Astrocyte (in vitro differentiated cells and primary cell): ENCODE measurements around the gene RAB31. TPM values are rescaled to one million over a fixed set of nuclear protein-coding genes. Genes with fewer than 3 reads are reported as not detected.

Experiments used
- DNase-seq: peaks from one replicate; pipeline ENCODE4 v3.0.0-alpha.2; 2010; ENCODE audit warnings: low read depth
- FAIRE-seq: peaks from 2 replicates; lab custom pipeline; 2011; peaks lifted over from hg19 to GRCh38; lab: Jason Lieb, UNC
- H2AFZ ChIP-seq: 2 replicates; pipeline ENCODE4 v1.6.0; 2012; ENCODE audit warnings: low read depth, low read length, inconsistent platforms
- H3K27ac ChIP-seq: 2 replicates; pipeline ENCODE4 v1.5.1; 2011; ENCODE audit warnings: low read depth, low read length, inconsistent platforms
- H3K27me3 ChIP-seq: 2 replicates; pipeline ENCODE4 v1.6.0; 2011; ENCODE audit warnings: low read length, inconsistent platforms; ENCODE audit not compliant: insufficient read depth
- H3K36me3 ChIP-seq: 2 replicates; pipeline ENCODE4 v1.5.1; 2011; ENCODE audit warnings: low read length, inconsistent platforms; ENCODE audit not compliant: insufficient read depth
- H3K4me1 ChIP-seq: 2 replicates; pipeline ENCODE4 v1.5.1; 2011; ENCODE audit warnings: low read length, inconsistent platforms; ENCODE audit not compliant: insufficient read depth
- H3K4me2 ChIP-seq: 2 replicates; pipeline ENCODE4 v1.6.0; 2012; ENCODE audit warnings: low read length, inconsistent platforms
- H3K4me3 ChIP-seq: 2 replicates; pipeline ENCODE4 v1.5.1; 2011; ENCODE audit warnings: low read depth, mild to moderate bottlenecking, low read length, inconsistent platforms; ENCODE audit not compliant: insufficient read depth
- H3K79me2 ChIP-seq: 2 replicates; pipeline ENCODE4 v1.6.0; 2012; ENCODE audit warnings: mild to moderate bottlenecking, low read length, inconsistent platforms; ENCODE audit not compliant: insufficient read depth
- H3K9ac ChIP-seq: 2 replicates; pipeline ENCODE4 v1.6.0; 2012; ENCODE audit warnings: mild to moderate bottlenecking, low read length, inconsistent platforms
- H3K9me3 ChIP-seq: 2 replicates; pipeline ENCODE4 v1.5.1; 2012; ENCODE audit warnings: low read depth, mild to moderate bottlenecking, low read length, inconsistent platforms; ENCODE audit not compliant: insufficient read depth
- H4K20me1 ChIP-seq: 2 replicates; pipeline ENCODE4 v1.6.0; 2012; ENCODE audit warnings: low read length, inconsistent platforms; ENCODE audit not compliant: insufficient read depth
- H3K27ac Mint-ChIP-seq: one replicate; pipeline ENCODE4 v1.8.0; 2021; ENCODE audit warnings: mild to moderate bottlenecking, mixed read lengths; ENCODE audit not compliant: unreplicated experiment
- H3K27me3 Mint-ChIP-seq: one replicate; pipeline ENCODE4 v1.8.0; 2021; ENCODE audit warnings: low read depth, mixed read lengths; ENCODE audit not compliant: unreplicated experiment
- H3K36me3 Mint-ChIP-seq: one replicate; pipeline ENCODE4 v1.8.0; 2021; ENCODE audit warnings: low read depth, mixed read lengths; ENCODE audit not compliant: unreplicated experiment
- H3K4me1 Mint-ChIP-seq: one replicate; pipeline ENCODE4 v1.8.0; 2021; ENCODE audit warnings: low read depth, mixed read lengths; ENCODE audit not compliant: unreplicated experiment
- H3K4me3 Mint-ChIP-seq: one replicate; pipeline ENCODE4 v1.8.0; 2021; ENCODE audit warnings: mild to moderate bottlenecking, moderate library complexity, mixed read lengths; ENCODE audit not compliant: unreplicated experiment
- H3K9me3 Mint-ChIP-seq: one replicate; pipeline ENCODE4 v1.8.0; 2021; ENCODE audit warnings: mild to moderate bottlenecking, mixed read lengths; ENCODE audit not compliant: unreplicated experiment
- CTCF ChIP-seq: IDR thresholded peaks from 2 replicates; pipeline ENCODE4 v1.5.1; 2011; ENCODE audit warnings: low read depth, mild to moderate bottlenecking, inconsistent platforms, low read length, moderate library complexity; ENCODE audit not compliant: insufficient read depth
- EZH2 ChIP-seq: IDR thresholded peaks from 2 replicates; pipeline ENCODE4 v1.6.1; 2012; ENCODE audit warnings: mild to moderate bottlenecking, low read length, inconsistent platforms; ENCODE audit not compliant: insufficient read depth
- total RNA-seq: library from RNA; stranded (reverse); gene quantifications from 2 replicates; pipeline ENCODE4 v1.2.1, GENCODE V29; 2021

RAB31 gene
- total RNA-seq, 1 donor from 2014 or later: 100 TPM

- FAIRE-seq: no peak
- H3K9me3 ChIP-seq: no peaks in the 10 kb centered on the region
- no peak for DNase-seq
- H4K20me1 ChIP-seq: peaks cover 12% of the 10 kb centered on the region
- TF ChIP-seq EZH2 (no peak), CTCF (no peak)
- H3K4me1 Mint-ChIP-seq: peaks cover 12% of the 10 kb centered on the region
- peaks cover 37% of the 10 kb centered on the region for H3K36me3 Mint-ChIP-seq
- H3K36me3 ChIP-seq: peaks cover 5% of the 10 kb centered on the region
- H3K4me1 ChIP-seq: peaks cover 10% of the 10 kb centered on the region
- no peaks in the 10 kb centered on the region for H3K79me2 ChIP-seq
- no peak overlapping the region for H3K27ac Mint-ChIP-seq
- no peak overlapping the region for H3K4me3 ChIP-seq
- H3K27ac ChIP-seq: no peak overlapping the region
- no peaks in the 10 kb centered on the region for H3K27me3 Mint-ChIP-seq
- H2AFZ ChIP-seq: no peak overlapping the region
- no peak overlapping the region for H3K4me2 ChIP-seq
- H3K27me3 ChIP-seq: no peaks in the 10 kb centered on the region
- H3K4me3 Mint-ChIP-seq: no peak overlapping the region
- no peak overlapping the region for H3K9ac ChIP-seq
- H3K9me3 Mint-ChIP-seq: no peaks in the 10 kb centered on the region
These were observed 137.2 kb downstream of the RAB31 start for GRCh38 chr18:9845256-9845655.

GRCh38 chr18:9846162-9846925 lies 138.2 kb downstream of the RAB31 start:
- no peaks in the 10 kb centered on the region for H3K9me3 Mint-ChIP-seq
- Histone ChIP-seq H3K79me2 (no peaks in the 10 kb centered on the region), H3K27me3 (no peaks in the 10 kb centered on the region), H3K27ac (peak overlapping the region; percentile 44), H3K9me3 (no peaks in the 10 kb centered on the region), H3K36me3 (peaks cover 3% of the 10 kb centered on the region), H3K4me3 (no peak overlapping the region), H3K9ac (no peak overlapping the region), H2AFZ (no peak overlapping the region), H3K4me1 (peaks cover 10% of the 10 kb centered on the region), H4K20me1 (peaks cover 12% of the 10 kb centered on the region), H3K4me2 (peak overlapping the region; percentile 40)
- peaks cover 12% of the 10 kb centered on the region for H3K4me1 Mint-ChIP-seq
- H3K27ac Mint-ChIP-seq: no peak overlapping the region
- TF ChIP-seq CTCF (no peak), EZH2 (no peak)
- no peak for FAIRE-seq
- peak; percentile 60 for DNase-seq
- H3K4me3 Mint-ChIP-seq: no peak overlapping the region
- H3K36me3 Mint-ChIP-seq: peaks cover 33% of the 10 kb centered on the region
- no peaks in the 10 kb centered on the region for H3K27me3 Mint-ChIP-seq
